ENCODE data around the gene CBARP.
A peak's percentile ranks its signal among the peaks of the same experiment; 100 is the strongest.
"Not testable (repeated sequence)": the region's sequence is repeated elsewhere in the genome, so short reads cannot be mapped to it uniquely, and the experiment has no call there.

Gene CBARP

GRCh38 chr19:1206150-1206863 lies 31.5 kb downstream of the CBARP start:
- DNase-seq = no peak

- peak; percentile 95 for DNase-seq
These were observed 32.4 kb downstream of the CBARP start, which contains the start of gene STK11 for GRCh38 chr19:1205114-1206099. STK11 (plus strand) TSS chr19:1205778; CDS start chr19:1206914, 1,136 bp downstream.

- not testable (repeated sequence) for DNase-seq
These were observed 37.2 kb downstream of the CBARP start for GRCh38 chr19:1200614-1201013.

- DNase-seq = no peak
These were observed 38.3 kb downstream of the CBARP start for GRCh38 chr19:1199531-1199930.

- DNase-seq = no peak
These were observed 48.4 kb downstream of the CBARP start for GRCh38 chr19:1189419-1189818.

GRCh38 chr19:1183543-1184172 lies 54.1 kb downstream of the CBARP start:
- no peak for DNase-seq

GRCh38 chr19:1182727-1183126 lies 55.1 kb downstream of the CBARP start:
- no peak for DNase-seq

GRCh38 chr19:1182068-1182467 lies 55.7 kb downstream of the CBARP start:
- no peak for DNase-seq

GRCh38 chr19:1181606-1182005 lies 56.2 kb downstream of the CBARP start:
- no peak for DNase-seq

Data from NCI-H446 treated with DMSO at 0.1 percent for 48 hours (cell line).